GM20000 (cell line): ENCODE data around the gene GFRA3.
A peak's percentile ranks its signal among the peaks of the same experiment; 100 is the strongest.
"Not testable (repeated sequence)": the region's sequence is repeated elsewhere in the genome, so short reads cannot be mapped to it uniquely, and the experiment has no call there.

Experiments
- DNase-seq: peaks from one replicate; pipeline ENCODE4 v3.0.0; 2012; ENCODE audit warnings: low spot score
- CTCF ChIP-seq: IDR thresholded peaks from 2 replicates; pipeline ENCODE4 v1.5.1; 2012; ENCODE audit warnings: mild to moderate bottlenecking, control low read depth; ENCODE audit errors: extremely low read depth, missing control alignments

The GFRA3 gene

GRCh38 chr5:138274189-138274853, at the start of gene GFRA3:
Gene GFRA3 (minus strand): TSS chr5:138274621. CDS start chr5:138274424, 197 bp downstream.
- TF ChIP-seq CTCF = no peak
- DNase-seq = peak; percentile 58

GRCh38 chr5:138318211-138318610, 43.8 kb upstream of the GFRA3 start:
- not testable (repeated sequence) for DNase-seq

- no peak for TF ChIP-seq CTCF
- DNase-seq = no peak
These were observed 41.9 kb upstream of the GFRA3 start for GRCh38 chr5:138316355-138316754.

- no peak for DNase-seq
- TF ChIP-seq CTCF = no peak
These were observed 41.4 kb upstream of the GFRA3 start for GRCh38 chr5:138315751-138316278.

- no peak for DNase-seq
- TF ChIP-seq CTCF = no peak
These were observed 31.4 kb upstream of the GFRA3 start for GRCh38 chr5:138305797-138306196.

GRCh38 chr5:138303372-138303771, 29.0 kb upstream of the GFRA3 start:
- TF ChIP-seq CTCF = no peak
- DNase-seq = no peak

GRCh38 chr5:138289296-138289695, 14.9 kb upstream of the GFRA3 start:
- TF ChIP-seq CTCF = no peak
- DNase-seq = no peak

- DNase-seq = no peak
- TF ChIP-seq CTCF = no peak
These were observed 12.8 kb upstream of the GFRA3 start for GRCh38 chr5:138287246-138287645.
